Panc1 (cell line): ENCODE results near the gene SMARCE1. TPM values are rescaled to one million over a fixed set of nuclear protein-coding genes. Genes with fewer than 3 reads are reported as not detected.

ENCODE experiments used
- ATAC-seq: fragments of 200-7000 bp; cut with Tn5 transposase; 2 replicates; pipeline ENCODE4 v1.9.1; 2020; ENCODE audit warnings: mild to moderate bottlenecking, moderate library complexity
- BruUV-seq: library from RNA; stranded (reverse); fragments of 400-500 nt; replicated peaks from 2 replicates; lab custom pipeline; 2021; lab: Mats Ljungman, UMichigan
- CTCF ChIA-PET: fragments of 300-600 bp; sonication (Branson Sonifier 250); formaldehyde crosslinking; loops from one replicate; lab custom pipeline; 2022; ENCODE audit warnings: antibody characterized with exemption; lab: Charles Lee
- POLR2A ChIA-PET: fragments of 300-600 bp; sonication (Branson Sonifier 250); formaldehyde crosslinking; loops from one replicate; lab custom pipeline; 2022; ENCODE audit warnings: antibody characterized with exemption; lab: Charles Lee
- DNase-seq: peaks from one replicate; pipeline ENCODE4 v3.0.0-alpha.2; 2010; ENCODE audit warnings: low read depth, low spot score
- H3K27ac ChIP-seq: 2 replicates; pipeline ENCODE4 v1.5.1; 2011; ENCODE audit warnings: mild to moderate bottlenecking, low read length, inconsistent platforms
- H3K27me3 ChIP-seq: fragments of 200-500 bp; sonication (Bioruptor generic); 2 replicates; pipeline ENCODE4 v1.6.0; 2014; ENCODE audit warnings: low read length, inconsistent platforms; ENCODE audit not compliant: control insufficient read depth, insufficient read depth
- H3K36me3 ChIP-seq: fragments of 200-500 bp; sonication (Bioruptor generic); 2 replicates; pipeline ENCODE4 v1.5.1; 2014; ENCODE audit warnings: inconsistent platforms, mild to moderate bottlenecking, low read length, moderate library complexity; ENCODE audit not compliant: control insufficient read depth, insufficient read depth
- H3K4me1 ChIP-seq: 2 replicates; pipeline ENCODE4 v1.5.1; 2011; ENCODE audit warnings: inconsistent platforms, mild to moderate bottlenecking, low read length, moderate library complexity; ENCODE audit not compliant: control insufficient read depth, insufficient read depth
- H3K4me3 ChIP-seq, 2 experiments: 2 replicates each; pipeline ENCODE4 v1.5.1; 2011 to 2012; ENCODE audit warnings: low read depth in 2 of 2, low read length in 2 of 2, mild to moderate bottlenecking in 2 of 2, inconsistent platforms in 1 of 2, moderate library complexity in 1 of 2
- H3K9me3 ChIP-seq: fragments of 200-500 bp; sonication (Bioruptor generic); 2 replicates; pipeline ENCODE4 v1.5.1; 2014; ENCODE audit warnings: low read depth, mild to moderate bottlenecking, inconsistent platforms, low read length, moderate library complexity; ENCODE audit not compliant: control insufficient read depth, insufficient read depth
- POLR2AphosphoS5 ChIP-seq: IDR thresholded peaks from 2 replicates; pipeline ENCODE4 v1.6.1; 2012; ENCODE audit warnings: mild to moderate bottlenecking, low read depth, low read length, moderate library complexity
- REST ChIP-seq, 2 experiments: IDR thresholded peaks; 2 replicates each; pipeline ENCODE4 v1.6.1; 2011 to 2012; ENCODE audit warnings: low read depth in 2 of 2, control low read depth in 1 of 2, low read length in 1 of 2, mild to moderate bottlenecking in 1 of 2, moderate library complexity in 1 of 2; ENCODE audit not compliant: insufficient read depth in 1 of 2
- SIN3A ChIP-seq: IDR thresholded peaks from 2 replicates; pipeline ENCODE4 v1.6.1; 2012; ENCODE audit warnings: low read depth, mild to moderate bottlenecking, low read length, moderate library complexity, borderline replicate concordance; ENCODE audit not compliant: insufficient read depth
- TCF7L2 ChIP-seq: IDR thresholded peaks from 2 replicates; pipeline ENCODE4 v1.6.1; 2011; ENCODE audit warnings: mild to moderate bottlenecking, low read depth, low read length, inconsistent platforms
- in situ Hi-C: cut with HindIII; loops from 2 replicates; pipeline ENCODE4 v1.10.0; 2016; ENCODE audit warnings: low sequenced_read_pairs, low pct_unique_long_range_greater_than_20kb
- intact Hi-C: fragments of 100-400 bp; cut with micrococcal nuclease; formaldehyde crosslinking; loops from one replicate; pipeline ENCODE4 v1.10.0; 2022; ENCODE audit not compliant: unreplicated experiment
- total RNA-seq: library from RNA; stranded (reverse); gene quantifications from one replicate; pipeline ENCODE4 v1.2.1, GENCODE V29; 2021; ENCODE audit not compliant: unreplicated experiment
- TF ChIP-seq, protein P1 (sequence below): fragments of 450-650 bp; IDR thresholded peaks from 2 replicates; pipeline ENCODE4 v1.5.1; 2017; ENCODE audit warnings: mild to moderate bottlenecking

SMARCE1 gene
- total RNA-seq, 1 experiment from 2014 or later, result 129 TPM

DNA sequence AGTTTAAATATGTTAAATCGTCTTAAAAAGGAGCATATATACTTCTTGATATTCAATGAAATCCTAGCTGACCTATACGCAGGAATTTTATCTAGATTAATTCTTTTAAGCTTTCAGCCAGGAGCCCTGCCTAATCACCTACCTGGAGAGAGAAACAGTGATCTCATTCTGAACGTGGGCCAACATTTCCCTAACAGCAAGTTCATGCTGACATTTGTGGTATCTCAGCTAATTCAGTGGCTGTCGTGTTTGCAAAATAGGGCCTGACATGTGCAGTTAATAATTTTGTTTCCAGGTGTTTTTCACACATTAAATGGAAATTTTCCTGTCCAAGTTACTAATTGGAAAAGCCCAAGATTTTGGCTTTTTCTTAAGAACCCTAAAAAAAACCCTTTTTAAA, 38.6 kb upstream of the SMARCE1 start:
- DNase-seq, result no peak
- TF ChIP-seq, protein P1, sequence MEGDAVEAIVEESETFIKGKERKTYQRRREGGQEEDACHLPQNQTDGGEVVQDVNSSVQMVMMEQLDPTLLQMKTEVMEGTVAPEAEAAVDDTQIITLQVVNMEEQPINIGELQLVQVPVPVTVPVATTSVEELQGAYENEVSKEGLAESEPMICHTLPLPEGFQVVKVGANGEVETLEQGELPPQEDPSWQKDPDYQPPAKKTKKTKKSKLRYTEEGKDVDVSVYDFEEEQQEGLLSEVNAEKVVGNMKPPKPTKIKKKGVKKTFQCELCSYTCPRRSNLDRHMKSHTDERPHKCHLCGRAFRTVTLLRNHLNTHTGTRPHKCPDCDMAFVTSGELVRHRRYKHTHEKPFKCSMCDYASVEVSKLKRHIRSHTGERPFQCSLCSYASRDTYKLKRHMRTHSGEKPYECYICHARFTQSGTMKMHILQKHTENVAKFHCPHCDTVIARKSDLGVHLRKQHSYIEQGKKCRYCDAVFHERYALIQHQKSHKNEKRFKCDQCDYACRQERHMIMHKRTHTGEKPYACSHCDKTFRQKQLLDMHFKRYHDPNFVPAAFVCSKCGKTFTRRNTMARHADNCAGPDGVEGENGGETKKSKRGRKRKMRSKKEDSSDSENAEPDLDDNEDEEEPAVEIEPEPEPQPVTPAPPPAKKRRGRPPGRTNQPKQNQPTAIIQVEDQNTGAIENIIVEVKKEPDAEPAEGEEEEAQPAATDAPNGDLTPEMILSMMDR, result no peak
- TF ChIP-seq SIN3A (no peak), TCF7L2 (no peak), REST (IDR thresholded peaks at IDR 0.05; ENCODE audit: insufficient read depth in 1 of 2, low read depth in 2 of 2, low read length in 1 of 2) (no peak), POLR2AphosphoS5 (no peak)

DNA sequence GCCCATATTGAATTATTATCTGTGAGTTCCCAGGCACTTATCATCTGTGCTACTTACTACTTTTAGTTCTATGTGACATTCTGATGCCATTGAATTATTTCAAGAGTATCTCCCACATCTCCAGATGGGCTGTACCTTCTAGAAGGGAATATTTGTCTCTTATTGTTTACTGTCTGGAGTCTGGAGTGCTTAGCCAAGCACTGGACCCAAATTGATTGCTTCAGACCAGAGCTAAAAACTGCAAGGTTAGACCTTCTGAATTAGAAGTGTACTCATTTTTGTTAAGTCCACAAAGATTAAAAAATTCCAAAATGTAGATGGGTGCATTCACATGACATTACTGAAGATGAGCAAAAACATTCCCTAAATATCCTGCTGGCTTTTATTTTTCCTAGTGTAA, 33.4 kb upstream of the SMARCE1 start:
- intact Hi-C loops, result no loop called here
- H3K9me3 ChIP-seq, result no peaks in the 10 kb centered on the region
- DNase-seq, result no peak
- POLR2A ChIA-PET, result no interaction called here
- CTCF ChIA-PET, result no interaction called here
- no peak overlapping the region for H3K27ac ChIP-seq
- H3K36me3 ChIP-seq, result no peaks in the 10 kb centered on the region
- TF ChIP-seq TCF7L2 (no peak), POLR2AphosphoS5 (no peak), SIN3A (no peak), REST (IDR thresholded peaks at IDR 0.05; ENCODE audit: insufficient read depth in 1 of 2, low read depth in 2 of 2, low read length in 1 of 2) (no peak)
- TF ChIP-seq, protein P1, result no peak
- no TSS peak for BruUV-seq
- no peak for ATAC-seq
- peaks cover 25% of the 10 kb centered on the region for H3K27me3 ChIP-seq
- in situ Hi-C loops, result no loop called here
- no peaks in the 10 kb centered on the region for H3K4me1 ChIP-seq
- no peak overlapping the region for H3K4me3 ChIP-seq

More for the DNA sequence above, 38.6 kb upstream of the SMARCE1 start:
- peaks cover 7% of the 10 kb centered on the region; the same call in 1 of the 2 replicates for H3K27me3 ChIP-seq
- no peaks in the 10 kb centered on the region for H3K9me3 ChIP-seq
- ATAC-seq, result no peak
- no peaks in the 10 kb centered on the region for H3K36me3 ChIP-seq
- H3K4me1 ChIP-seq, result no peaks in the 10 kb centered on the region
- POLR2A ChIA-PET, result no interaction called here
- no peak overlapping the region for H3K4me3 ChIP-seq
- no TSS peak for BruUV-seq
- CTCF ChIA-PET, result no interaction called here
- H3K27ac ChIP-seq, result no peak overlapping the region
- intact Hi-C loops (no loop called here), in situ Hi-C loops (no loop called here)
